ENCODE measurements around the gene CD6.
A peak's percentile ranks its signal among the peaks of the same experiment; 100 is the strongest.

CD6 gene

DNA sequence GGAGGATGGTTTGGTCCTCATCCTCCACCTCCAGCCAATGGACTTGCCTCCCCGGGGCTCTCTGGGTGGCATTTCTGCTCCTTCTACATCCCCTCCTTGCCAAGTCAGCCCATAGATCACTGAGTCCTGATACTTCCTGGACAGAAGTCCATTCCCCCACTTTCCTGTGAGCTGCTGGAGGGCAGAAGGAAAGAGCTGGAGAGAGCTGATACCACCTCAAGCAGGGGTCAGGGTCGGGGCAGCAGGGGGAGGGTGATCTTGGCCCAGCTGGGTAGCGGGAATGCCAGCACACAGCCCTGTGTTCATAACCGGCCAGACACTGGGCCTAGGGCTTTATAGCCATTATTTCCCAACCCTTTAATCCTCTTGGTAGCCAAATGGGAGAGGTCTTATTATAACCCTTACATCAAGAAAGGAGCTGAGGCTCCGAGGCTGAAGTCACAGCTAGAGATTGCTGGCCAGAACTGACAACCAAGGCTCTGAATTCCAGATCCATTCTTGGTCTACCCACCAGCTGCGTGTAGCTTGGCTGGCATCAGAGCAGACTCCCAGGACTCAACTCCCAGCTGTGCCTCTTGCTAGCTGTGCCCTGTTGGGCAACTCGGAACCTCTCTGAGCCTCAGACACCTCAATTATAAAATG, 39.9 kb downstream of the CD6 start:
- H2AK5ac ChIP-seq (ENCODE audit: low read length): no peak overlapping the region
- no peak overlapping the region for H2BK15ac ChIP-seq (replicated peaks; ENCODE audit: low read depth)
- H3K79me2 ChIP-seq (ENCODE audit: control insufficient read depth, insufficient read depth, low read length): no peaks in the 10 kb centered on the region
- no peak overlapping the region for H3K9ac ChIP-seq (ENCODE audit: low read length)
- H3K36me3 ChIP-seq (ENCODE audit: control insufficient read depth, insufficient read depth, low read length): no peaks in the 10 kb centered on the region
- WGBS (ENCODE audit: extremely low coverage, insufficient coverage, low lambda C conversion rate): no CpG with 5 or more reads among the region's 7 CpGs
- H4K8ac ChIP-seq (ENCODE audit: low read depth, low read length): no peak overlapping the region
- DNase-seq: no peak
- H3K4ac ChIP-seq (ENCODE audit: low read depth, low read length): no peak overlapping the region
- H3K23ac ChIP-seq (ENCODE audit: low read length): no peak overlapping the region
- H3K4me1 ChIP-seq (ENCODE audit: control insufficient read depth, low read depth, low read length): peaks cover 5% of the 10 kb centered on the region
- no peaks in the 10 kb centered on the region for H3K79me1 ChIP-seq (ENCODE audit: low read length)
- no peak overlapping the region for H4K5ac ChIP-seq (ENCODE audit: low read length)
- H3K56ac ChIP-seq (ENCODE audit: low read length): no peak overlapping the region
- no peak overlapping the region for H3K27ac ChIP-seq (ENCODE audit: low read depth, low read length)
- no peak overlapping the region for H3K18ac ChIP-seq (ENCODE audit: low read length)
- no peak overlapping the region for H3K4me3 ChIP-seq (ENCODE audit: low read length)
- H2BK5ac ChIP-seq (ENCODE audit: low read length): no peak overlapping the region
- H3K4me2 ChIP-seq (ENCODE audit: low read length): no peak overlapping the region
- peaks cover 7% of the 10 kb centered on the region for H3K27me3 ChIP-seq (ENCODE audit: insufficient read depth, low read length, poor library complexity)
- no peak overlapping the region for H2BK120ac ChIP-seq (ENCODE audit: low read depth, low read length)

DNA sequence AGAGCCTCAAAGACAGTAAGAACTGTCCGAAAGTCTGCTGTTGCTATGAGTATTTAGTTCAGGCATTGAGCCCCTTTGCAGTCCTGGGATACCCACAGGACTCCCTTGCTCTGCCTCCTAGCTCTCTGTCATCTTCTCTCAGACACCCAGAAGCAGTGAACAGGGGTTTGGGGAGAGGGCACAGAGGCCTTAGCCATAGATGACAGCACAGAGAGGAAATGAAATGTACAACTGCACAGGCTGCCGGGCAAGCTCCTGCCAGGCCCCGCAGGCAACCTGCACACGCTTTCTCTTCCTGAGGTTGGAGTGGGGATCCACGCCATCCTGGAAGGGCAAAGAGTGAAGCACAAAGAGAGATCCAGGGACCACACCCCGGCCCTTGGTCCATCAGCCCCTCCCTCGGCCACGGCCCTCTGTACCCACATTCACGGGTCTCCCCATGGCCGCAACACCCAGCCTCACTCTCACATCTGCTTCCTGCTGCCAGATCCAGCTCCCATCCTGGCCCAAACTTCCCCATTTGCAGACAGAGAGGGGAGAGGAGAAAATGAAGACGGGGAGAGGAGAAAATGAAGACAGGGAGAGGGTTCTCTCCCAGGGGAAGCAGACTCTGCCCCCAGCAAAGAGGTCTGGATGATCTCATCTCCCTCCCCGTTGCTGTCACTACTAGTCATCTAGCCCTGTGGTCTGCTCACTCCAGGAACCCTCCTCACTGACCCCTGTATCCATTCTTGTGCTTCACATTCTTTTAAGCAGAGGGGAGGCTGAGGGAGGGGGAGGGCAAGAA, 40.7 kb downstream of the CD6 start:
- Histone ChIP-seq H3K9ac (ENCODE audit: low read length) (no peak overlapping the region), H3K79me1 (ENCODE audit: low read length) (no peaks in the 10 kb centered on the region), H2AK5ac (ENCODE audit: low read length) (no peak overlapping the region), H3K23ac (ENCODE audit: low read length) (no peak overlapping the region), H4K8ac (ENCODE audit: low read depth, low read length) (no peak overlapping the region), H2BK5ac (ENCODE audit: low read length) (no peak overlapping the region), H4K5ac (ENCODE audit: low read length) (no peak overlapping the region), H3K27ac (ENCODE audit: low read depth, low read length) (no peak overlapping the region), H3K4me1 (ENCODE audit: control insufficient read depth, low read depth, low read length) (peaks cover 5% of the 10 kb centered on the region), H3K4ac (ENCODE audit: low read depth, low read length) (no peak overlapping the region), H3K36me3 (ENCODE audit: control insufficient read depth, insufficient read depth, low read length) (no peaks in the 10 kb centered on the region), H3K4me3 (ENCODE audit: low read length) (no peak overlapping the region), H3K79me2 (ENCODE audit: control insufficient read depth, insufficient read depth, low read length) (no peaks in the 10 kb centered on the region), H3K18ac (ENCODE audit: low read length) (no peak overlapping the region), H2BK120ac (ENCODE audit: low read depth, low read length) (no peak overlapping the region), H3K56ac (ENCODE audit: low read length) (no peak overlapping the region), H2BK15ac (replicated peaks; ENCODE audit: low read depth) (no peak overlapping the region), H3K4me2 (ENCODE audit: low read length) (no peak overlapping the region), H3K27me3 (ENCODE audit: insufficient read depth, low read length, poor library complexity) (peaks cover 3% of the 10 kb centered on the region)
- peak; percentile 59 for DNase-seq
- no CpG with 5 or more reads among the region's 12 CpGs for WGBS (ENCODE audit: extremely low coverage, insufficient coverage, low lambda C conversion rate)

DNA sequence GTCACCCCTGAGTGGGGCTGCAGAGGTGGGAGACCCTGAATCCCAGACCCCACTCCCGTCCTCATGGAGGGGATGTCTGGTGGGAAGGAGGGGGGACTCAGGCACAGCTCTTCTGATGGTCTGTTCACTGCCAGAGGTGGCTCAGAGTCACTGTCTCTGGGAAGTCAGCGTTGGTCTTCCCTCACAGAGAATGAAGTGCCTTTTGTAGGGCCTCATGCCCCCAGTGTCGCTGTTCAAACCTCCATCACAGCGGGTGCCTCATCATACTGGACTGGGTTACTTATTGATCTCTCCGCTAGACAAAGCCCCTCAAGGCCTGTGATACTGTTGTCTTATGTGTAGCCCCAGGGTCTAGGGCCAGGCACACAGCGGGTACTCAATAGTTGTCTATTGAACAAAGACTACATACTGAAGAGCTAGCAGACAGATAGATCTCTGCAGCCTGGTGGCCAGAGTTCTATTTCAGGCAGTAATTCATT, 41.3 kb downstream of the CD6 start:
- WGBS (ENCODE audit: extremely low coverage, insufficient coverage, low lambda C conversion rate): no CpG with 5 or more reads among the region's 6 CpGs
- no peak overlapping the region for H3K27ac ChIP-seq (ENCODE audit: low read depth, low read length)
- DNase-seq: no peak

DNA sequence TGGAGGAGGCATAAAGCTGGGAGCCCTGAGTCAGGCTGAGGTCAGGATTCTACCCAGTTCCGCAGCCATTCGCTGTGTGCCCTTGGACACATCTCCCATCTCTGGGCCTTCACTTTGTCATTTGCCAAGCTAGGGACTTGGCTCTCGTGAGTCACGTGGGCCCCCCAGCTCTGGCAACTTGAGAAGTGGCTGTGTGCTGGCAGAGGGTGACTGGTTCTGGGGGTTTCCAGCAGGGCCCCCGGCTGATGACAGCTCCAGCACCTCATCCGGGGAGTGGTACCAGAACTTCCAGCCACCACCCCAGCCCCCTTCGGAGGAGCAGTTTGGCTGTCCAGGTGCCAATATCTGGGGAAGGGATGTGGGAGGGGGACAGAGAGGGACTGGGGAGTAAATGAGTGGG, 46.6 kb downstream of the CD6 start:
- Histone ChIP-seq H3K27me3 (ENCODE audit: insufficient read depth, low read length, poor library complexity) (no peaks in the 10 kb centered on the region), H3K4me1 (ENCODE audit: control insufficient read depth, low read depth, low read length) (no peaks in the 10 kb centered on the region), H3K79me2 (ENCODE audit: control insufficient read depth, insufficient read depth, low read length) (no peaks in the 10 kb centered on the region), H4K5ac (ENCODE audit: low read length) (no peak overlapping the region), H2BK120ac (ENCODE audit: low read depth, low read length) (no peak overlapping the region), H3K27ac (ENCODE audit: low read depth, low read length) (no peak overlapping the region), H2BK15ac (replicated peaks; ENCODE audit: low read depth) (no peak overlapping the region), H3K18ac (ENCODE audit: low read length) (no peak overlapping the region), H3K4me2 (ENCODE audit: low read length) (no peak overlapping the region), H3K4me3 (ENCODE audit: low read length) (no peak overlapping the region), H4K8ac (ENCODE audit: low read depth, low read length) (no peak overlapping the region), H2BK5ac (ENCODE audit: low read length) (no peak overlapping the region), H3K9ac (ENCODE audit: low read length) (no peak overlapping the region), H3K79me1 (ENCODE audit: low read length) (no peaks in the 10 kb centered on the region), H3K23ac (ENCODE audit: low read length) (no peak overlapping the region), H3K36me3 (ENCODE audit: control insufficient read depth, insufficient read depth, low read length) (no peaks in the 10 kb centered on the region), H2AK5ac (ENCODE audit: low read length) (no peak overlapping the region), H3K56ac (ENCODE audit: low read length) (no peak overlapping the region), H3K4ac (ENCODE audit: low read depth, low read length) (no peak overlapping the region)
- DNase-seq: no peak
- WGBS (ENCODE audit: extremely low coverage, insufficient coverage, low lambda C conversion rate): no CpG with 5 or more reads among the region's 7 CpGs

More for the DNA sequence above, 41.3 kb downstream of the CD6 start:
- peaks cover 3% of the 10 kb centered on the region for H3K4me1 ChIP-seq (ENCODE audit: control insufficient read depth, low read depth, low read length)
- no peak overlapping the region for H2BK5ac ChIP-seq (ENCODE audit: low read length)
- no peak overlapping the region for H2BK15ac ChIP-seq (replicated peaks; ENCODE audit: low read depth)
- no peaks in the 10 kb centered on the region for H3K79me2 ChIP-seq (ENCODE audit: control insufficient read depth, insufficient read depth, low read length)
- no peak overlapping the region for H3K23ac ChIP-seq (ENCODE audit: low read length)
- no peak overlapping the region for H3K56ac ChIP-seq (ENCODE audit: low read length)
- H2BK120ac ChIP-seq (ENCODE audit: low read depth, low read length): no peak overlapping the region
- no peak overlapping the region for H3K9ac ChIP-seq (ENCODE audit: low read length)
- no peak overlapping the region for H3K4me2 ChIP-seq (ENCODE audit: low read length)
- no peak overlapping the region for H4K5ac ChIP-seq (ENCODE audit: low read length)
- H3K79me1 ChIP-seq (ENCODE audit: low read length): no peaks in the 10 kb centered on the region
- H3K4ac ChIP-seq (ENCODE audit: low read depth, low read length): no peak overlapping the region
- no peaks in the 10 kb centered on the region for H3K36me3 ChIP-seq (ENCODE audit: control insufficient read depth, insufficient read depth, low read length)
- no peak overlapping the region for H4K8ac ChIP-seq (ENCODE audit: low read depth, low read length)
- H2AK5ac ChIP-seq (ENCODE audit: low read length): no peak overlapping the region
- H3K18ac ChIP-seq (ENCODE audit: low read length): no peak overlapping the region
- H3K4me3 ChIP-seq (ENCODE audit: low read length): no peak overlapping the region
- H3K27me3 ChIP-seq (ENCODE audit: insufficient read depth, low read length, poor library complexity): peaks cover 2% of the 10 kb centered on the region

DNA sequence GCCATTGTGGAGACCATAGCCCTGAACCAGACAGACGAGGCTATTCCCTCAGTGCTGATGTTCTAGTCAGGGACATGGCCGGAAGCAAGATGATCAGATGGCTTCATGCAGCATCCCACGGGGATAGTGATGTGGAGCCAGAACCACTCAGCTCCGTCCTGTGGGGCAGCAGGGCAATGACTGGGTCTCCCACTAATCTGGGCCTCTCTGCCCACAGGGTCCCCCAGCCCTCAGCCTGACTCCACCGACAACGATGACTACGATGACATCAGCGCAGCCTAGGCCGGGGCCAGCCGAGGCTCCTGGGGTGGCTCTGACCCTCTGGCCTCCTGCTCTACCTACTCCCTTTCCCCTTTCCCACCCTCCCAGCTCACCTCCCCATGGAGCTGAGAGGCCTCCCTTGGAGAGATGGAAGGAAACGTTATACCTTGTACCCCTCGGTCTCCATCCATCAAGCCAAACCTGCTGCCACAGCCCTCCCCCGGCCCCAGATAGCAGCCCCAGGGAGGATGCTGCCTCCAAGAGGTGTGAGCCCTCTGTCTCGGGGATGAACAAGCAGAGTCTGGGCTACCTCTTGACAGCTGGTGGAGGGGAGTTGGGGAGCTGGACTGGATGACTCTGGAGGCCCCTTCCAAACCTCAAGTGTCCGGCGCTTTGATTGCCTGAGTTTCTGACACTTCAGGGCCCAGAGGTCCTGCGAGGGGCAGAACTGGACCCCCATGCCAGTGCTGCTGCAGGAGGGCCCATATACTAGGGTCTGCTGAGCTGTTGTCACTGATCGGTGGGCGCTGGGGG, 47.8 kb downstream of the CD6 start:
- no peak overlapping the region for H3K56ac ChIP-seq (ENCODE audit: low read length)
- H3K9ac ChIP-seq (ENCODE audit: low read length): no peak overlapping the region
- H3K27ac ChIP-seq (ENCODE audit: low read depth, low read length): no peak overlapping the region
- no peak overlapping the region for H3K4me3 ChIP-seq (ENCODE audit: low read length)
- DNase-seq: no peak
- H3K27me3 ChIP-seq (ENCODE audit: insufficient read depth, low read length, poor library complexity): no peaks in the 10 kb centered on the region
- no peak overlapping the region for H2BK15ac ChIP-seq (replicated peaks; ENCODE audit: low read depth)
- no peak overlapping the region for H3K4me2 ChIP-seq (ENCODE audit: low read length)
- H3K4ac ChIP-seq (ENCODE audit: low read depth, low read length): no peak overlapping the region
- WGBS (ENCODE audit: extremely low coverage, insufficient coverage, low lambda C conversion rate): no CpG with 5 or more reads among the region's 19 CpGs
- H3K79me1 ChIP-seq (ENCODE audit: low read length): no peaks in the 10 kb centered on the region
- no peaks in the 10 kb centered on the region for H3K79me2 ChIP-seq (ENCODE audit: control insufficient read depth, insufficient read depth, low read length)
- H4K8ac ChIP-seq (ENCODE audit: low read depth, low read length): no peak overlapping the region
- H2AK5ac ChIP-seq (ENCODE audit: low read length): no peak overlapping the region
- H3K23ac ChIP-seq (ENCODE audit: low read length): no peak overlapping the region
- no peak overlapping the region for H2BK5ac ChIP-seq (ENCODE audit: low read length)
- H2BK120ac ChIP-seq (ENCODE audit: low read depth, low read length): no peak overlapping the region
- no peaks in the 10 kb centered on the region for H3K36me3 ChIP-seq (ENCODE audit: control insufficient read depth, insufficient read depth, low read length)
- no peak overlapping the region for H4K5ac ChIP-seq (ENCODE audit: low read length)
- no peak overlapping the region for H3K18ac ChIP-seq (ENCODE audit: low read length)
- H3K4me1 ChIP-seq (ENCODE audit: control insufficient read depth, low read depth, low read length): no peaks in the 10 kb centered on the region

Measured in mesendoderm (in vitro differentiated cells).